HepG2 (cell line): ENCODE data around the gene SDK1. TPM values are rescaled to one million over a fixed set of nuclear protein-coding genes. Genes with fewer than 3 reads are reported as not detected.
A peak's percentile ranks its signal among the peaks of the same experiment; 100 is the strongest.

ENCODE experiments used
- ARID5B ChIP-seq: IDR thresholded peaks from 2 replicates; pipeline ENCODE4 v1.4.0; 2020; ENCODE audit warnings: mild to moderate bottlenecking, missing genetic modification reagents
- ATF3 ChIP-seq: sonication (generic); formaldehyde crosslinking; IDR thresholded peaks from 2 replicates; pipeline ENCODE4 v1.4.0; 2020; ENCODE audit warnings: missing genetic modification reagents
- ATRX ChIP-seq: sonication (generic); formaldehyde crosslinking; IDR thresholded peaks from 2 replicates; pipeline ENCODE4 v1.4.0; 2020; ENCODE audit warnings: missing genetic modification reagents, borderline replicate concordance
- CTCF ChIP-seq: sonication (generic); formaldehyde crosslinking; IDR thresholded peaks from 2 replicates; pipeline ENCODE4 v1.5.0; 2020; ENCODE audit warnings: mild to moderate bottlenecking, missing genetic modification reagents, moderate library complexity
- FOXA3 ChIP-seq: IDR thresholded peaks from 2 replicates; pipeline ENCODE4 v1.6.1; 2016; ENCODE audit warnings: missing genetic modification reagents, missing compliant biosample characterization
- HIC2 ChIP-seq: sonication (generic); formaldehyde crosslinking; IDR thresholded peaks from 2 replicates; pipeline ENCODE4 v1.9.0; 2022; ENCODE audit warnings: low read depth, missing genetic modification reagents
- HOMEZ ChIP-seq: IDR thresholded peaks from 2 replicates; pipeline ENCODE4 v1.6.1; 2016; ENCODE audit warnings: low read depth
- KMT2B ChIP-seq: IDR thresholded peaks from 2 replicates; pipeline ENCODE4 v1.6.1; 2016; ENCODE audit warnings: missing genetic modification reagents, missing compliant biosample characterization
- MXD4 ChIP-seq: IDR thresholded peaks from 2 replicates; pipeline ENCODE4 v1.6.1; 2016; ENCODE audit warnings: mild to moderate bottlenecking, missing biosample characterization, missing genetic modification reagents
- NCOA5 ChIP-seq: sonication (generic); formaldehyde crosslinking; IDR thresholded peaks from 2 replicates; pipeline ENCODE4 v1.4.0; 2020; ENCODE audit warnings: missing genetic modification reagents
- NCOR1 ChIP-seq: fragments of 200-600 bp; sonication (generic); IDR thresholded peaks from 2 replicates; pipeline ENCODE4 v1.7.0; 2017; ENCODE audit warnings: antibody characterized with exemption, low read length, borderline replicate concordance
- PLRG1 ChIP-seq: fragments of 450-650 bp; conservative IDR thresholded peaks from 2 replicates; pipeline ENCODE4 v1.6.1; 2016
- RAD51 ChIP-seq: fragments of 450-650 bp; IDR thresholded peaks from 2 replicates; pipeline ENCODE4 v1.6.1; 2016; ENCODE audit warnings: borderline replicate concordance
- ZBTB20 ChIP-seq: sonication (generic); formaldehyde crosslinking; IDR thresholded peaks from 2 replicates; pipeline ENCODE4 v1.8.1; 2023; ENCODE audit warnings: missing genetic modification reagents, low read depth, mild to moderate bottlenecking, borderline replicate concordance
- ZNF441 ChIP-seq: sonication (generic); formaldehyde crosslinking; IDR thresholded peaks from 2 replicates; pipeline ENCODE4 v1.7.0; 2021; ENCODE audit warnings: missing genetic modification reagents, borderline replicate concordance
- ZNF597 ChIP-seq: sonication (generic); formaldehyde crosslinking; IDR thresholded peaks from 2 replicates; pipeline ENCODE4 v1.5.0; 2020; ENCODE audit warnings: missing genetic modification reagents
- ZNF629 ChIP-seq: sonication (generic); formaldehyde crosslinking; conservative IDR thresholded peaks from 2 replicates; pipeline ENCODE4 v1.5.0; 2020; ENCODE audit warnings: missing genetic modification reagents
- ZNF775 ChIP-seq: sonication (generic); formaldehyde crosslinking; IDR thresholded peaks from 2 replicates; pipeline ENCODE4 v1.4.0; 2020; ENCODE audit warnings: missing genetic modification reagents, mild to moderate bottlenecking, moderate library complexity, borderline replicate concordance
- ZNF792 ChIP-seq: IDR thresholded peaks from 2 replicates; pipeline ENCODE4 v1.6.1; 2016
- ZNF879 ChIP-seq: sonication (generic); formaldehyde crosslinking; IDR thresholded peaks from 2 replicates; pipeline ENCODE4 v1.8.1; 2023; ENCODE audit warnings: missing genetic modification reagents
- polyA plus RNA-seq, 8 experiments: library from polyadenylated mRNA; depleted of rRNA in 3 of 8; stranded (reverse) in 7 of 8; unstranded in 1 of 8; fragments of >200 nt; fragmentation: Illumina TruSeq in 4 of 8; extraction: Trizol in 4 of 8; gene quantifications; 2 replicates each; pipeline versions ENCODE4 v1.2.1 to v1.2.3, GENCODE V29; 2011 to 2016; ENCODE audit warnings: low read depth in 4 of 8, missing spikeins in 1 of 8, mixed read lengths in 1 of 8; ENCODE audit not compliant: insufficient read depth in 1 of 8
- total RNA-seq, 5 experiments: library from RNA; depleted of rRNA; stranded (reverse); fragments of >200 nt; fragmentation: Illumina TruSeq; extraction: Trizol; gene quantifications; 2 replicates each; pipeline ENCODE4 v1.2.3, GENCODE V29; 2016; ENCODE audit warnings: low read depth in 1 of 5

SDK1 gene
- total and polyA plus RNA-seq, 2 of the 13 experiments (the other 11 are each of a cell fraction or from before 2014, with no cell fraction given): 0.35 to 2.4 TPM

- no peak for TF ChIP-seq HOMEZ (CRISPR knock-in tag)
- peak; percentile 36; the same call in 1 of the 2 replicates for TF ChIP-seq NCOR1
- TF ChIP-seq PLRG1: no peak
- no peak for TF ChIP-seq NCOA5 (CRISPR knock-in tag)
- no peak for TF ChIP-seq HIC2 (CRISPR knock-in tag)
- TF ChIP-seq ZNF775 (CRISPR knock-in tag): no peak
- TF ChIP-seq ARID5B: peak; percentile 67
- TF ChIP-seq CTCF (CRISPR knock-in tag): no peak
- no peak for TF ChIP-seq ZNF441
- TF ChIP-seq ATRX (CRISPR knock-in tag): no peak
- TF ChIP-seq KMT2B (CRISPR knock-in tag): no peak
- no peak for TF ChIP-seq ZBTB20 (CRISPR knock-in tag)
- TF ChIP-seq RAD51: no peak
- TF ChIP-seq ATF3 (CRISPR knock-in tag): no peak
- no peak for TF ChIP-seq ZNF879 (CRISPR knock-in tag)
- no peak for TF ChIP-seq ZNF597
- no peak for TF ChIP-seq ZNF629
- 0 out of 2 replicates have a peak, but pooled peaks have one; percentile 24 for TF ChIP-seq FOXA3 (CRISPR knock-in tag)
- TF ChIP-seq ZNF792 (CRISPR knock-in tag): no peak
- no peak for TF ChIP-seq MXD4 (CRISPR knock-in tag)
Measured at GRCh38 chr7:3914051-3914775, 613.2 kb downstream of the SDK1 start (continued).
